ENCODE measurements around the gene RSPO4. TPM values are rescaled to one million over a fixed set of nuclear protein-coding genes. Genes with fewer than 3 reads are reported as not detected.

Gene RSPO4
- not detected in 2 replicates for total RNA-seq (2021)
- Bru-seq, nascent RNA = not detected
- percentile 7 among the genes with signal in this experiment for BruChase-seq, experiment 1, labeled RNA remaining after a 2-hour chase
- BruChase-seq, experiment 2, labeled RNA remaining after a 6-hour chase = percentile 10 among the genes with signal in this experiment
- long read RNA-seq = 0 reads

DNA sequence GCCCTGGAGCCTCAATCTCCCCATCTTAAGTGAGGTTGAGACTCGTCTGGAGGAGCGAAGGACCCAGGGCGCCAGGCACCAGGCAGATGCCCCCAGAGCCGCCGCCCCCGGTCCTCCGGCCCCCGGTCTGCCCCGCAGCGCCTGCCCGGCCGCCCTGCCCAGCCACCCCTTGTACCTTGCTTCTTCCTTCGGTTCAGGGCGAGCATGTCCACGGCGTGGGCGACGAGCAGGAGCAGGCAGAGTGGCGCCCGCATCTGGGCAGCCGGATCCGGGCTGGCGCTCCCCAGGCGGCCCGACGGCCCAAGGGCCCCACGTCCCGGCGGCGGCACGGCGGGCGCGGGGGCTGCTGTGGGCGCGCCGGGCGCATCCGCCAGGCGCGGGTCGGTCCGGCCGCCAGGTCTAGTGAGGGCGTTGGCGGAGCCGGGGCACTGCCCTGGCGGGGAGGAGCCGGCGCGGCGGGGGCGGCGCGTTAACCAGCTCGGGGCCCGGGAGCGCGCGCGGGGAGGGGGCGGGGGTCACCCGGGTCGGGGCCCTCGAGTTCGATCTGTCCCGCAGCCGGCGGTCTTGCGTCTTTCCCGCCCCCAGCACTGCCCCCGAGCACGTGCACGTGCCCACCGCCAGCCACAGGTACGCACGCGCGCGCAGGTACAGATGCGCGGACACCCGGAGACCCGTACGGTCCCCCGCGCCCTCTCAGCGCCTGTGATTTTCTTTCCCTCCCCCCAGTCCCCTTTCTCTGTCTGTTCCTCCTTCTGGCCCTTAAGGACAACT, at the start of gene RSPO4:
Gene RSPO4, minus strand, starts transcription at position 401 of the 771 bp plus-strand sequence. Its CDS starts 147 bp downstream, at position 254.
- Histone ChIP-seq H3K4me1 (ENCODE audit: insufficient read depth, low read length, poor library complexity, severe bottlenecking) (no peaks in the 10 kb centered on the region), H3K9me3 (ENCODE audit: low read depth, low read length, poor library complexity, severe bottlenecking) (no peaks in the 10 kb centered on the region), H3K27me3 (replicated peaks; ENCODE audit: insufficient read depth, low read depth, low read length, poor library complexity) (peaks cover 45% of the 10 kb centered on the region), H3K4me3 (ENCODE audit: low read depth, low read length, poor library complexity, severe bottlenecking) (no peak within 1 kb of the TSS), H3K36me3 (ENCODE audit: insufficient read depth, low read length, poor library complexity, severe bottlenecking) (no peaks in the 10 kb centered on the region), H3K27ac (ENCODE audit: low read depth, low read length, poor library complexity, severe bottlenecking) (no peak within 1 kb of the TSS)
- intact Hi-C loops (cut with micrococcal nuclease; ENCODE audit: unreplicated experiment) = no loop called here
- no TSS peak for BruUV-seq (replicated peaks)
- POLR2A ChIA-PET (ENCODE audit: low non-redundant PET) = no interaction called here
- no peak for DNase-seq (ENCODE audit: low spot score)
- TF ChIP-seq EZH2 (IDR thresholded peaks at IDR 0.05; ENCODE audit: borderline replicate concordance, low read depth, low read length, poor library complexity, severe bottlenecking) = no peak
- TF ChIP-seq, protein P1, sequence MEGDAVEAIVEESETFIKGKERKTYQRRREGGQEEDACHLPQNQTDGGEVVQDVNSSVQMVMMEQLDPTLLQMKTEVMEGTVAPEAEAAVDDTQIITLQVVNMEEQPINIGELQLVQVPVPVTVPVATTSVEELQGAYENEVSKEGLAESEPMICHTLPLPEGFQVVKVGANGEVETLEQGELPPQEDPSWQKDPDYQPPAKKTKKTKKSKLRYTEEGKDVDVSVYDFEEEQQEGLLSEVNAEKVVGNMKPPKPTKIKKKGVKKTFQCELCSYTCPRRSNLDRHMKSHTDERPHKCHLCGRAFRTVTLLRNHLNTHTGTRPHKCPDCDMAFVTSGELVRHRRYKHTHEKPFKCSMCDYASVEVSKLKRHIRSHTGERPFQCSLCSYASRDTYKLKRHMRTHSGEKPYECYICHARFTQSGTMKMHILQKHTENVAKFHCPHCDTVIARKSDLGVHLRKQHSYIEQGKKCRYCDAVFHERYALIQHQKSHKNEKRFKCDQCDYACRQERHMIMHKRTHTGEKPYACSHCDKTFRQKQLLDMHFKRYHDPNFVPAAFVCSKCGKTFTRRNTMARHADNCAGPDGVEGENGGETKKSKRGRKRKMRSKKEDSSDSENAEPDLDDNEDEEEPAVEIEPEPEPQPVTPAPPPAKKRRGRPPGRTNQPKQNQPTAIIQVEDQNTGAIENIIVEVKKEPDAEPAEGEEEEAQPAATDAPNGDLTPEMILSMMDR (conservative IDR thresholded peaks at IDR 0.05; ENCODE audit: low read depth, low read length) = no peak
- CTCF ChIA-PET = no interaction called here

DNA sequence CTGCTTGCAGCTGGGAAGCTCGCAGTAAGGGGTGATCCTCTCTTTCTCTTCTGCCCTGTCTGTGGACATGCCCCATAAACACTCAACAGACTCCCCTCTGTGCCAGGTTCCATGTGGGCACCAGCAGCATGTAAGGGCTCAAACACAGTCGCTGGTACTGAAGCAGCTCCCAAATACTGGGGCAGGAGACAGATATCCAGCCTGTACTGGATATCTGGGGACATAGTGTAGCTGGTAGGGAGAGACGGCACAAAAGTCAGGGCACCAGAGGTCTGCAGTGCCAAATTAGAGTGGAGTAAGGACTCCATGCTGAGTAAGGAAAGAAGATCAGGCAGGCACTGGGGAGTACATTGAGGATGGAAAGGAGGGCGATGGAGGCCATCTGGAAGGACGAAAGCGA, 48.3 kb upstream of the RSPO4 start:
- Histone ChIP-seq H3K4me3 (ENCODE audit: low read depth, low read length, poor library complexity, severe bottlenecking) (no peak overlapping the region), H3K9me3 (ENCODE audit: low read depth, low read length, poor library complexity, severe bottlenecking) (no peaks in the 10 kb centered on the region), H3K27ac (ENCODE audit: low read depth, low read length, poor library complexity, severe bottlenecking) (no peak overlapping the region), H3K4me1 (ENCODE audit: insufficient read depth, low read length, poor library complexity, severe bottlenecking) (no peaks in the 10 kb centered on the region), H3K27me3 (replicated peaks; ENCODE audit: insufficient read depth, low read depth, low read length, poor library complexity) (no peaks in the 10 kb centered on the region), H3K36me3 (ENCODE audit: insufficient read depth, low read length, poor library complexity, severe bottlenecking) (no peaks in the 10 kb centered on the region)
- CTCF ChIA-PET = no interaction called here
- POLR2A ChIA-PET (ENCODE audit: low non-redundant PET) = no interaction called here
- intact Hi-C loops (cut with micrococcal nuclease; ENCODE audit: unreplicated experiment) = no loop called here
- TF ChIP-seq, protein P1 (conservative IDR thresholded peaks at IDR 0.05; ENCODE audit: low read depth, low read length) = no peak
- no peak for TF ChIP-seq EZH2 (IDR thresholded peaks at IDR 0.05; ENCODE audit: borderline replicate concordance, low read depth, low read length, poor library complexity, severe bottlenecking)
- DNase-seq (ENCODE audit: low spot score) = no peak
- BruUV-seq (replicated peaks) = no TSS peak

DNA sequence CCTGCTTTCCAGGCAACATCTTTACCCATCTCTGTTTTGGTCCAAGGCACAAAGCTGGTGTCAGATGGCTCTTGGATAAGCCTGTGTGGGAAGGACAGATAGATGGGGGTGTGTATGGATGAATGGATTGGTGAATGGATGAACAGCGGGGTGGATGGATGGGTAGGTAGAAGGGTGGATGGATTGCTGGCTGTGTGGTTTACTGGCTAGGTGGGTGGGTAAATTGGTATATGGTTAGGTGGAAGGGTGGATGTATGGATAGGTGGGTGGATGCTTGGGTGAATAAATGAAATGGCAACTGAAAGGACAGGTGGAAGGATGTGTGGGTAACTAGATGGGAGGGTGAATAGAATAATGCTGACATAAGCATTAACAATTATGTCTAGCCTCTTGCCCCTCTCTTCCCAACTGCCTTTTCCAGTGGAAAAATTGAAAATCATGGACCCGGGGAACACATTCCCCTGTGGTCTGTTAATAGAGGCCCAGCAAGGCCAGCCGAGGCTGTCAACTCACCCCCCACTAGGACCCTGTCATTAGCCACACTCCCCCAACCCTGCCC, 43.8 kb upstream of the RSPO4 start:
- H3K4me3 ChIP-seq (ENCODE audit: low read depth, low read length, poor library complexity, severe bottlenecking) = no peak overlapping the region
- intact Hi-C loops (cut with micrococcal nuclease; ENCODE audit: unreplicated experiment) = no loop called here
- no peaks in the 10 kb centered on the region for H3K9me3 ChIP-seq (ENCODE audit: low read depth, low read length, poor library complexity, severe bottlenecking)
- no peaks in the 10 kb centered on the region for H3K4me1 ChIP-seq (ENCODE audit: insufficient read depth, low read length, poor library complexity, severe bottlenecking)
- H3K27ac ChIP-seq (ENCODE audit: low read depth, low read length, poor library complexity, severe bottlenecking) = no peak overlapping the region
- ChIA-PET CTCF (no interaction called here), POLR2A (ENCODE audit: low non-redundant PET) (no interaction called here)
- H3K36me3 ChIP-seq (ENCODE audit: insufficient read depth, low read length, poor library complexity, severe bottlenecking) = no peaks in the 10 kb centered on the region
- no peak for TF ChIP-seq EZH2 (IDR thresholded peaks at IDR 0.05; ENCODE audit: borderline replicate concordance, low read depth, low read length, poor library complexity, severe bottlenecking)
- TF ChIP-seq, protein P1 (conservative IDR thresholded peaks at IDR 0.05; ENCODE audit: low read depth, low read length) = no peak
- H3K27me3 ChIP-seq (replicated peaks; ENCODE audit: insufficient read depth, low read depth, low read length, poor library complexity) = no peaks in the 10 kb centered on the region
- BruUV-seq (replicated peaks) = no TSS peak
- DNase-seq (ENCODE audit: low spot score) = no peak
